GM12872 (cell line): ENCODE measurements around the gene SUCLA2.

ENCODE experiments used
- TF ChIP-seq, protein P1 (sequence below): IDR thresholded peaks from 3 replicates; pipeline ENCODE4 v1.5.1; 2011; ENCODE audit warnings: low read depth, mild to moderate bottlenecking, low read length, moderate library complexity; ENCODE audit not compliant: insufficient read depth

Gene SUCLA2

DNA sequence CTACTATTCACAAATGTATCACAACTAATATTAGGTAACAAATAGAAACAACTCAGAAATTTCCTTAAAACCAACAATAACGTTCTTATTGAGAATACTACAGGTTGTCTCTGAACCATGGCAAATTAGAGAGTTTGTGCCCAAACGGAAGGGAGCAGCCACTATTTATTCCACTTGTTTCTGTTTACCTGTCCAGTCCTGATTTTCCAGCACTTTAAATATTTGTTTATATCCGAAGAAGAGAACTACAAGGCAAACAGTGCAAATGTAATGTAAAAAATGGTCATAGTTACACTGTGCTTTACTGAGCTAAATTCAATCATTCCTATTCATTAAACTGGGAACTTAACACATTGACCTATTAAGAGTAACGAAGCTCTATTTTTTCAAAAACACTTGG, 9.2 kb downstream of the SUCLA2 start:
- TF ChIP-seq, protein P1, sequence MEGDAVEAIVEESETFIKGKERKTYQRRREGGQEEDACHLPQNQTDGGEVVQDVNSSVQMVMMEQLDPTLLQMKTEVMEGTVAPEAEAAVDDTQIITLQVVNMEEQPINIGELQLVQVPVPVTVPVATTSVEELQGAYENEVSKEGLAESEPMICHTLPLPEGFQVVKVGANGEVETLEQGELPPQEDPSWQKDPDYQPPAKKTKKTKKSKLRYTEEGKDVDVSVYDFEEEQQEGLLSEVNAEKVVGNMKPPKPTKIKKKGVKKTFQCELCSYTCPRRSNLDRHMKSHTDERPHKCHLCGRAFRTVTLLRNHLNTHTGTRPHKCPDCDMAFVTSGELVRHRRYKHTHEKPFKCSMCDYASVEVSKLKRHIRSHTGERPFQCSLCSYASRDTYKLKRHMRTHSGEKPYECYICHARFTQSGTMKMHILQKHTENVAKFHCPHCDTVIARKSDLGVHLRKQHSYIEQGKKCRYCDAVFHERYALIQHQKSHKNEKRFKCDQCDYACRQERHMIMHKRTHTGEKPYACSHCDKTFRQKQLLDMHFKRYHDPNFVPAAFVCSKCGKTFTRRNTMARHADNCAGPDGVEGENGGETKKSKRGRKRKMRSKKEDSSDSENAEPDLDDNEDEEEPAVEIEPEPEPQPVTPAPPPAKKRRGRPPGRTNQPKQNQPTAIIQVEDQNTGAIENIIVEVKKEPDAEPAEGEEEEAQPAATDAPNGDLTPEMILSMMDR: no peak

DNA sequence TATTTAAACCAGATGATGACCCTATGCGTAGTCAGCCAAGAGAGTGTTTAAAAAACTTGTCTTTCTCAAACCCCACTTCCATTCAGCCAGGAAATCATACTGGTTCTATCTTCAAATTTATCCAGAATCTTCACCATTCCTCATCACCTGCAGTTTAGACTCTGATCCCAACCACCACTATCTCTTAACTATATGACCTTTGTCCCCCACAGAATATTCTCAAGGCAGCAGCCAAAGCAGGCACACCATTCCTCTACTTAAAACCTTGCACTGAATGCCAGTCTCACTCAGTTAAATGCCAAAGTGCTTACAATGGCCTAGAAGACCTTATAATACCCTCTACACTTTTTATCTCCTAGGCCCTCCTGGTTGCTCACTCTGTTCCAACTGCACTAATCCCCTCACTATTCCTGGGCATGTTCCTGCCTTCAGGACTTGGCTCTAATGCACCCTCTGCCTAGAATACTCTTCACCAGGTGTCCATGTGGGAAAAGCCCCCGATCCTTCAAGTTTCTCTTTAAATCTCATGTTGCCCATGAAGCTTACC, 10.1 kb downstream of the SUCLA2 start:
- TF ChIP-seq, protein P1: no peak

DNA sequence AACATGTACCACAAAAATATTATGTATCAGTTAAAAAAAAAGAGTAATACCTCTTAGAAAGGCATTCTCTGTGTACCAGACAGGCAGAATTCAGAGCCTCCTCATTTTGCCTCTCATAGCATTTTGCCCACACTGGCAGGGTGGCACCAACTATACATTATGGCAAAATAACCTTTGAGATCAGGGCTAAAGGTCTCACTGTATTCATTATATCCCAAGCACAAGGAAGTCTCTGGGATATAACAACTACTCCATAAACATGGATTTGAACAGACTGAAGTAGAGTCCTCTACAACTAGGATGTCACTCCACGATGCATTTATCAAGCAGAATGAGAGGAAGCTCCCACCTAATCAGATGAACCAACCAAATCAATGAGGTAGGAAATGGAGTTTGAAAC, 10.6 kb downstream of the SUCLA2 start:
- TF ChIP-seq, protein P1: no peak

DNA sequence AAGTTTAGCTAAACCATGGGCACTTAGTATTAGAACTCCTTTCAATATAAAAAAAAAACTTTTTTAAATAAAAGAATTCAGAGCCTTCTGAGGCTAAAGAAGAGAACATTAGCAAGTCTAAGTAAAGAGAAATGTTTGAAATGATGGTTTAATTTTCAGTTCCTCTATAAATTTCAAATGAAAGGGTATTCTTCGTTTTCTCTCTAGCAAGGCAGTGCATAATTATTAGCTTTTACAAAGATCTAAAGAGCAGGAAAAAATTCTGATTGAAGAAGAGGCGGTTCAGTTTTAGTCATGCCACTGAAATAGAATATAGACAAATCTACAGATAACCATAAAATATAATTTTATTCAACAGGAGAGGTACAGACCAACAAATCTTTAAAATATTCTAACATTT, 18.0 kb downstream of the SUCLA2 start:
- TF ChIP-seq, protein P1: no peak

DNA sequence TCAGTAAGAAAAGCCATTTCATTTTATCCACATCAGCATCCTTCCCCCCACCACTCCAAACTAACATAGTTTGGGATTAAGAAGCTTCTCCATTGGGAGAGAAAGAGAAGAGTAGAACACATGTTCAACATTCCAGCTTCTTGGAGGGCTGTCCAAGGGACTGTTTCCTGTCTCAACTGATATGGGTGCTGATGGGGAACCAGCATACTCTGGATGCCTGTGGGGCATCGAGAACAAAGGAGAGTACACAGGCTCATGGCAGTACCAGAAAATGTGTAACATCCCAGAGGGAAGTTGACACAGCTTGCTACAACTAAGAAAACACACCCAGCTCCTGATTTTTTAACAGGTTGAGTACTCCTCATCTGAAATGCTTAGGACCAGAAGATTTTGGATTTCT, 24.7 kb downstream of the SUCLA2 start:
- TF ChIP-seq, protein P1: no peak

DNA sequence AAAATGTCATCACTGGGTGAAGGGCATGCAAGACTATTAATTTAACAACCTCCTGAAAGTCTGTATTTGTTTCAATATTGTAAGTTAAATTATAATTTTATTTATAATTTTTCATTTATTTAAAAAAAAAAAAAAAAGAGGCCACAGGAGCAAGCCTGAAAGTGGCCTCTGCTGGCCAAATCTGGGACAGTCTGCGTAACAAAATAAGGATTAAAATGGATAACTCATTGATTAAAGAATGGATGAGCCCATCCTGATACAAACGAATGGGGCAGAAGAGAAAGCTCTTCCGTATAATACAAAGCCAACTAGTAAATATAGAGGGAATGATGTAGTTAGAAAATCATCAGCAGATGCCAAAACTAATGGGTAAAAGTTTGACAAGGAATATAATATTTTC, 36.2 kb downstream of the SUCLA2 start:
- TF ChIP-seq, protein P1: no peak

DNA sequence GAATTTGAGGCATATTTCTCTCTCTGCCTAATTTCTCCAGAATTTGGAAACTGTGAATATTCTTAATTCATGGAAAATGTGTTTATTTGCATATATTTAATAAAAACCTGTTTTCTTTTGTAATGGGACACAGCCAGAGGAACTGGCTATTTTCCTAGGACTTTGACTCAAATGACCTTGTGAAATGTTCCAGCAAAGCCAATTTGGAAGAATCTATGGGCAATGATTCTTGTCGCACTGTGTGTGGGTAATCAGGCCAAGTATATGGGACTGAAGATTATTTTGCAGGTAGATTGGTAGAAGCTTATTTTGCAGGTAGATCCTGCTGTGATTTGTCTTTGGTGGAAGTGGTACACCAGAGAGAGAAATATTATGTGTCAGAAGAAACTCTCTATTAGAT, 38.8 kb downstream of the SUCLA2 start:
- TF ChIP-seq, protein P1: no peak
